HG02840 (cell line): ENCODE results near the gene NR3C1.

Experiments used
- ATAC-seq: cut with Tn5 transposase; IDR thresholded peaks from one replicate; pipeline ENCODE4 v1.9.1; 2021; ENCODE audit warnings: mild to moderate bottlenecking, moderate library complexity, moderate number of reproducible peaks; ENCODE audit not compliant: unreplicated experiment, low FRiP score

Gene NR3C1

DNA sequence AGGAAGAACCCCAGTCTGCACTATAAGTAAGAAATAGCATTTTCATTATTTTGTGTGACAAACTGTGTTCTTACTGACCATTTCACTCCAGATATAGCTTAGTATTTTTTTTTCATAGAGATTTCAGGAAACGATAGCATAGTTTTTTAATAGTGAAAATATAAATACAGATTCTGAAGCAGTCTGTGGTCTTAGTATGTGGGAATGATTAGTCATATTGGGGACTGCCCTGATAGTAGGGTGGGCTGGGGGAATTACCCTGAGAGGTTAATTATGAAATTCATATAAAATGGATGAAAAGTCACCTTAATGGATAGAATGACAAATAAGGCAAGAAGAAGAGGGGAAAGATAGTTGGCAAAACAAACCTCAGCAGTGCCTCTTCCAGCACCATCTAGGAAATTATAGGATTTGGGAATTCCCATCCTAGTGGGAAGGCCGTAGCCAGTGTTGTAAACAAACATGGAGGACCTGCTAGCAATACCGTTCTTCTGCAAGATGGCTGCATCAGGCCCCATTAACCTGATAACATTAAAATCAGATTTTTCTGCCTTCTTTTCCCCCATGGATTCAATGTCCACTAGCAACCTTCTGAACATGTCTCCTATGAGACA lies 23.7 kb upstream of the NR3C1 start:
- ATAC-seq = peak; percentile 32

DNA sequence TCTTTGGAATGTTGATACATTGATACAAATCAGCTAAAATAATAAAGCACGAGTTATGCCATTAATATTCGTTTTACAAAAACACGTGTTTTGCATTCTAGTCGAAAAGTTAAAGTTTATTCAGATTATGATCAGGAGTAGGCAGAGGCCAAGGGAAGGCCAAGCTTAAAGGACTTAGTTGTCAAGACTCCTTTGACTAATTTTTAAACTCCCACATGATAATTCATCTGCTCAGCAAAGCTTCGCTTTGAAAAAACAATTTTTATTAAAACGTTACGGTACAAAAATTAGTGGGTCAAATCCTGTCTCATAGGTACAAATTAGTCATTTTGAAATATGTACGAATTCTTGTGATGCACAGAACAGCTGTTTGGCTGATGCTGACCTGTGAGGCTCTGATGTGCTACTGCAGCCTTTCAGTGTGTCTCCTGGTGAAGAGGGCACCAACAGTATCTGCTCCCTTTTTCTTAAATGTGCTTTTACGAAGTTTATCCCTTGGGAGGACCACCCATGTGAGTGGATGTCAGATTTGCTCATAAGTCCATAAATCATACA lies 23.0 kb upstream of the NR3C1 start:
- ATAC-seq = peak; percentile 68

DNA sequence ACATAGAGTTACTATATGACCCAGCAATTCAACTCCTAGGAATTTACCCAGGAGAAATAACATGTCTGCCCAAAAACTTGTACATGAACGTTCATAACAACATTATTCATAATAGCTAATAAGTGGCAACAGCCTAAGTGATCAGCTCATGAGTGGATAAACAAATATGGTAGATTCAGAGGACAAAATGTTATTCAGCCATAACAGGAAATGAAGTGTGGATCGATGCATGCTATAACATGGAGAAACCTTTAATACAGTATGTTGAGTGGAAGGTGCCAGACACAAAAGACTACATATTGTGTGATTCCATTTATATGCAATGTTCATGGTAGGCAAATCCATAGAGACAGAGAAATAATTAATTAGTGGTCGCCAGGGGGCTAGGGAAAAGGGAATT lies 22.3 kb upstream of the NR3C1 start:
- no peak for ATAC-seq

DNA sequence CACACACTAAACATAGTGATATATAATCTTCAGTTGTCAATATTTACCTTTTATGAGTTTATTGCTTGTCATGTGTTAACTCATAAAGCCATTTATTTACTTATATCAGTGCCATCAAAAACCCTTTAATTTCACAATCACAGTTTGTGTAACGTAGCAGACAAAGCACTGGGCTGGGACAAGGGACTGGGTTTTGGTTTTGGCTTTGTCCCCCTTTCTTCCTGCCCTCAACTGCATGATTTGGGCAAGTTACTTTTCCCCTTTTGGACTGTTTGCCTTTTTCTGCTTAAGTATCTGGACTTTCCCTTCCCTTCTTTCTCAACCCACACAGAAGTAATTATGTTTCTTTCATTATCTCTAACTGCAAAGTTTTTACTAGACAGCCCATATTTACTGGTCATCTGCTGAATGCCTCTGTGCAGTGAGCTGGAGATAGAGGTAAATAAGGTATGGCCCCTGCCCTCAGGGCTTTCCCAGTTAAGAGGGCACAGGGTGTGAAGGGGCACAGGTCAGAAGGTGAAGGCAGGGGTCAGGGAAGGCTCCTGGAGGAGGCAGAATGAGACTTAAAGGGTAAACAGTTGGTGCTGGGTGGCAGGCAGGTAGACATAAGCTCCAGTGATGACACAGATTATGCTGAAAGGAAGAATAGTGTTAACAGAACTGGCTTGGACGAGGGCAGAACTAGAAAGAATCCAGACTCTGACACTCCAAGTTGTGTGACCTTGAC lies 14.8 kb upstream of the NR3C1 start:
- ATAC-seq = no peak

DNA sequence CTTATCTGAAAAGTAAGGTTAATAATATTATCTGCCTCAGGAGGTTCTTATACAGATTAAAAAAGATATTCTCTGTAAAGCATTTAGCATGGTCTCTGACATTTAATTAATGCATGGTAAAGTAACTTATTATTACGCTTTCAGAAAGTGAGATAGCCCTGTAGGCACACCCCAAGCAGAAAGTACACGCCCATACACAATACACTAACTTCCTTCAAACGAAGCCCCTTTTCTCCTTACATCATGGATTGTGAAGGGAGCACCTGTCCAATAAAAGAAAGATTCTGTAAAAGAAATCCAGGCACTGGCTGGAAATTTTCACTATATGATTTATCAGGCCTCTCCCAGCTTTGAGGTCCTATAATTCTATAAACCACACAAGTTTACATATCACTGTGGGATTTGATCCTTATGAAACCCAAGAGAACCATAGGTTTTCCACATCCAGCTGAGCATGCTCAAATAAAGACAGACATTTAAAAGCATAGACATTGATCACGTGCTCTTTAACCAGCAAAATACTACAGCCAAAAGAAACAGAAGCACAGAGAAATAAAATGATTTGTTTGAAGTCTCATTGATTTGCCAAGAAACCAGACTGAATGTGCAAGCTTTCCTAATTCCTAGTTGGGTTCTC lies 14.1 kb upstream of the NR3C1 start:
- ATAC-seq = no peak

DNA sequence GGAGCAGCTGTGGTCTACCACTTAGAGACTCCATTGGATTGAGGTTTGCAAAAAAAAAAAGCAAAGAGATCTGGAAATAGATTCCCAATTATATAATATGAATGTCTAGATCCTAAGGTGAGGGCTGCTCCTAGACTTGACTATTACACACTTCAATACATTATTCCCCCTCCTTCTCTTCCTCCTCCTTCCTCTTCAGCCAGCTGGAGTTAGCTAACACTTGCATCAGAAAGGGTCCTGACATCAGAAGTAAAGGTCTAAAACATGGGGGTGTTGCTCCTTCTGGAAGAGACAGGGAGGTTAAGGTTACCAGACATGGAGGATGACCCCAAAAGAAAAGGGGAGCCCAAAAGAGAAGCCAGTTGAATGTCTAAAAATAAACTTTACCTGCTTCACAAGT lies 12.9 kb upstream of the NR3C1 start:
- no peak for ATAC-seq

DNA sequence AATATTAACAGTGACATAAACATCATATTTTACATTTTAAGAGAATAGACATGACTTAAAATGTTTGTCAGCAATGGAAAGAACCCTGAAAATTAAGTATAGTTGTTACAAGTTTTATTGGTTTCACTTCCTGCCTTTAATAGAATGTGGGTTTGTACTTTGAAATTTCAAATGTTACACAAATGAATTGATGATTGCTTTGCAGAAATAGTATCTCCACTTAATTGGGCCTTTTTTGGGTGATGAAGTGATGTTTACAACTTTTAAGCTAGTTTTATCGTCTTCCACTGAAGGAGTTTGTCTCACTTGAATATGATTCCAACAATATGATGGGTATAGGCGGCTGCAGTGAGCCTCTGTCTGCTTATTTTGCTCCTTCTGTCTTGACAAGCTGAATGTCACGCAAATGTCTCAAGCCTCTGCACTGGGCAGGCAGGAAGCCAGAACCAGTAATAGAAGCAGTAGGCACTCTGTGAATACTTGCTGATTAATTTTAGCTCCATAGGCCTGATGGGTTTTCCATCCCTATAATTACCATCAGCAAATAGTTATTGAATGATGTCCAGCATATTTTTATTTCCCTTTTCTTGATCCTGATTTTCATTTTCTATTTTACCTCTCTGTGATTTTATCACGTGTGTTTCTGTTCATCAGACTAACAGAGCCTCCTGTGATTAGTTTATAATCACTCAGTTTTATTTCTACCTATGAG lies 10.6 kb upstream of the NR3C1 start:
- peak; percentile 76 for ATAC-seq

DNA sequence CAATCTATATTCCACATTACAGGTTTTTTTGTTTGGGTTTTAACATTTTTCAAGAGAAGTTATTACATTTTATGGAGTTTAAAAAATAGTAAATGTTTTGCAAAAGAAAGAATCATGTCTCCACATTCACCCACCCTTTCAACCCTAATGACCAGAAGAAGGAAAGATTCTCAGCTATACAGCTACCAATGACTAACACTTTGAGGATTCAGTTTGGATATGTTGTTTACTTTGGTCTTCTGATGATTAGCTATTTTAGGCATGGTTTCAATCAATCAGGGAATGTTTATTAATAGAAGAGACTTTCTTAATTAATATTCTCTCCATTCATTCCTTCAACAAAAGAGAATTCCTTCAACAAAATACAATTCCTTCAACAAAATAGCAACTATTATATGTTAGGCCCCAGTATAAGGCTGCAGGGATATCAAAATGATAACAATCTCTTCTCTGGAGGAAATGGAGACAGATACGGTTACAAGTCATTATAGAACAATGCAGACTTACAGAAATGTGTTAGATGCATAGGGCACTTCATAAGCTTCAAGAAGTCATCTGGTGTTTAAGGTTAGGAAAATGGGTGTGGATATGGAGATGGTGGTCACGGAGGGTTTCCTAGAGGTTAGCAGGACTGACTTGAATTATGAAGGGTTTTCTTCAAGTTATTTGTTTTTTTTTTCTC lies 9.3 kb upstream of the NR3C1 start:
- ATAC-seq = no peak

DNA sequence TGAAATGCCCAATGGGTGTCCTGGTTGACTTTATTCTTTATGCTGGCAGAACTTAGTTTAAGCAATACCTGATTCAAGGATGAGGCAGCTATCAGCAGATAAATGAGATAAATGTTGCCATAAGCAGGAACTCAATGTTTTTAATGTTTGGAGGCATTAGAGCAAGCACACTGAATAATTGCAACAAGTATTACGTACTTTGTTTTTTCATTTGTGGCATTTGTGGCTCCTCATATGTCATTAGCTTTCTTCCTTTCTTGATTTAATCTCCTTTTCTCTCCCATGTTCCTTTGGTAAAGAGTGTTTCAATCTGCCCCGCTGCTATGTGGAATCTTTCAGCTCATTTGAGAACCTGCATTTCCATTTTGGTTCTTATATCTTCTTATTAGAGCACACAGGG lies 6.4 kb upstream of the NR3C1 start:
- ATAC-seq = no peak

DNA sequence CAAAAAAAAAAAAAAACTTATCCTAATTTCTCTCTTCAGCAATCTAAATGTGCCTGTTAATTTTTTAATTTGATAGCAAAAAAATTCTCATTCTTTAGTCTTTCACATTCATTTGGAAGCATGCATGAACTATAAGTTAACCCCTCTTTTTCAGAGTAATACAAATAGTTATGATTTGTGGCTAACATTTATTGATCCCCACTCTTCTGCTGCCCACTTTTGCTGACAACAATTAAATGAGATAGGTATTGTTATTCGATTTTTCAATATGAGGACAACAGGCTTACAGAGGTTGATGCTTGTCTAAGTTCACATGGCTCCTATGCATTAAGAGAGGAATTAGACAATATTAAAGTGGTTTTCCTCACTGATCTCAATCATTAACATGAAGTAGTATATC lies 2.9 kb upstream of the NR3C1 start:
- no peak for ATAC-seq

DNA sequence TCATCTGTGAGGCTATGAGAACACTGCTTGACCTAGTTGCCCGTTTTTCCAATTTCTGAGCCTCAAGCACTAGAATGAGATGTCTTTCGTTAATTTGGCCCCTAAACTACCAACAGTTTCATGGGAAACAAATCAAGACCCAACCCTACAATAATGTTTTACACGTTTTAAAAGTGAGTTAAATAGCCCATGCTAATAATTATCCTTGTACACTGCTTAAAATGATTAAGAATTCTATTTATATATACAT lies 2.3 kb upstream of the NR3C1 start:
- no peak for ATAC-seq

DNA sequence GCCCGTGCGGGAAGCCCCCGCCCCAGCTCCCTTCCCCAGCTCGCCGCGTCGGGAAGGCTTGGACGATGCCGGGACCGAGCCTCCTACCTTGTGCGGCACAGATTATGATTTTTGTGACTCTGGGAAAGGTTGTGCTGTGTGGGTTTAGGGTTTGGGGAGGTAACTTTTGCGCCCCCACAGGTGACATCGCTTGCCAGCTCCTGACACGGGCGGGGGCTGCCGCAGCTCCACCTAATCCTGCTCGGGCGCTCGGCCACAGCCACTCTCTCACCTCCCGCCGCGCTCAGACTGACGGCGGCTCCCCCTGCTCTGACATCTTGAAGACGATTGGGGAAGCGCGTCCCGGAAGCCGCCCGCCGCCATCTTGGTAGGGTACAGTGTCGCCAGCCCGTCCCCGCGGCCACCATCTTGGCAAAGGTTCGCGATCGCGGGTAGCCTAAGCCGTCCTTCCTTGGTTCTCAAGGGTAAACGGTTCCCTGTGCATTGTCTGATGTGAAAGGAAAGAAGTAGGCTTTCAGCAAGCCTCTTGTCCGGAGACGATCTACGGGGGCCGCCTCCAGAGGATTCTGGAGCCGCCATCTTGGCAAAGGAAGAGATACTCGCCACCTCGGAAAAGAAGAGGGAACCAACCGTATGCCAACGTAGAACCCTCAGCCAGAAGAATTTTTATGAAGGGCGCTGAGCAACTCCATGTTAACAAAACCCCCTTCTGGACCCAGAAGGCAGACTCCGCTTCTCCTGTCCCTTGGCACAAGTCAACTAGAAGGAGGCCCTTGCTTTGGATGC lies 1.8 kb upstream of the NR3C1 start:
- ATAC-seq = peak; percentile 24

DNA sequence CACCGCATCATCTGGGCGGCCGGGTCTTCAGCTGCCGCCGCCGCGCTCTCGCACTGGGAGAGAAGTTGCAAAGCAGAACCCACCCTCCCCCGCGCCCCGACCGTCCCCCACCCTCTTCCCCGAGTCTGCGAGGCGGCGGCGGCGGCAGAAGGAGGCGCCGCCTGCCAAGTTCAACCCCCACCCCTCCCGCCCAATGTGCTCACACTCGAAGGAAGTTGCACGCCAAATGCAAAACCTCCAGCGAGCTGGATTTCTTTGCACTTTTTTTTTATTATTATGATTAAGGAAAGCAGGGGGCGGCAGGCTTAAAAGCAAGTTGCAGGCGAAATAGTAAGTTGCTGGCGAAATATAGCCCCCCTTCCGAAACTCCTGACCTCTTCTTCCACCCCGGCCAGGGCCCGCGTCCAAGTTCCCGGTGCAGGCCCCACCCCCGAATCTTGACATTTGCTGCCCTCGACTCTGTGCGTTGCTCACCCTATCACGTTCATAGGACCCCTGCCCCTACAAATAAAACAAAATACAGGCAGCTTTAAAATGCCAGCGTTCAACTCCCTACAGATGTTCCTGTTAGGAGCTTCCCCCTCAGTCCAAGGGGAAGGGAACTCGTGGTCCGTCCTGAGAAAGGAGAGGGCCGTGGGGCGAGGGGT lies 1.1 kb upstream of the NR3C1 start:
- peak; percentile 20 for ATAC-seq

DNA sequence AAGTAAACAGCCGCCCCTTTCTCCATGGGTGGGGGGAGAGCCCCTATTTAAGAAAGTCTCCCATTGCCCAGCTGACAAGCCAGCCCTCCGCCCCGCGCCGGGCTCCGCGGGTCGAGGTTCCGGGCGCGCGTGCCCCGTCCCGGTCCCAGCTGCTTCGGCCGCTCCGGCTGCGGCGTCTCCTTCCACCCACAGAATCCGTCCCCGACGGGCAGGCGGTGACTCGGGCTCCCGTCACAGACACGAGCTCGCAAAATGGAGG lies 223 bp downstream of the NR3C1 start:
- ATAC-seq = peak; percentile 20

DNA sequence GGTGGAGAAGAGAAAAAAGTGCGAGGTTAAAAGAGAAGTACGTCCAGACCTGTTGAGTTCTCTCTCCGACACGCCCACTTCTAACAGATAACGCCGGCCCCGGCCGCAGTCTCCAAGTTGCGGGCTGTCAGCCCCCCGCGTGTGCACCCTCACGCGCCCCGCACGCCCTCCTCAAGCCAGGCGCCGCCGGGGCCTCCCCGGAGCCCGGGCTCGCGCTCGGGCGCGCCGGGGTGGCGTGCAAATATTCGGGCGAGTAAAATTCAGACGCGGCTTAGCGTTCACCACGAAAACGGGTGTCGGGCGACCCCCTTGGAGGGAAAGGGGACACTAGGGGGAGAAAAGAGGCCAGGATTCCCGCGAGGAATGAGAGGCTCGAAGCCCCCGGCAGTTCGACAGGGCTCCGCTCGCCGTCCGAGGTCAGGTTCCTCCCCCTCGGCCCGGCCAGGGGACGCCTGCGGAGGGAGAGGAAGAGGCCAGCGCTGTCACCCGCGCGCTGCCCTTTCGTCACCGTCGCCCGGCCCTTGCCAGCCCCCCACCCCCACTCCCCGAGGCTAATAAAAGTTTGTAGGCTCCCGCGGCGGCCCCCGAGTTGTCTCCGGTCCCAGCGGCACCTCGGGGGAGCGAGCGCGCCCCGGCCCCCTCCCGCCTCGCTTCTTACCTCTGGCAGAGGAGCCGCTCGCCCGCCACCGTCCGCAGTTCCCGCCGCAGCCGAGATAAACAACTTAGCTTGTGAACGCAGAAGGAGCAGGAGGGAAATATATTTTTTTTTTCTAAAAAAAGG lies 743 bp downstream of the NR3C1 start:
- ATAC-seq = no peak

DNA sequence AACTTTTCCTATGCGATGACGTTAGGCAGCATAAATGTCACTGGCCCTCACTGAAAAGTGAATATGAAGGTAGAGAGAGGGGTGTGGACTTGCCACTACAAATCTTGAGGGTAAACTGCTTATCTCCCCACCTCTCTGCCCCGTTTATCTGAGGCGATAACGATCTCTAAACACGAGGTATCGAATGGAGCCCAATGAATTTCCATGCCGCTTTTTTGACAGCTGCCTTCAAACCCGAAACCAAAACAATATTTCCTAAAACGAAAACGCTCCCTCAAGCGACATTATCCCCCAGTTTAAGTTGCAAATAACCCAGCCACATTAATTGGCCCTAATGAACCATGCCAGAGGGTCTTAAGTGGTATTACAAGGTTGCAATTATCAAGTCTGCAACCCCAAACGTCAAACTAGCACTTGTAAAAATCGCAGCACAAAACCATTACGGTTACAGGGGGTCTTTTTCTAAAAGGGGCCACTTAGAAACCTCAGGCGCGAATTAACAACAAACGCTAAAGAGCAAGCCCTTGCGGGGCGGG lies 1.4 kb downstream of the NR3C1 start:
- ATAC-seq = no peak

DNA sequence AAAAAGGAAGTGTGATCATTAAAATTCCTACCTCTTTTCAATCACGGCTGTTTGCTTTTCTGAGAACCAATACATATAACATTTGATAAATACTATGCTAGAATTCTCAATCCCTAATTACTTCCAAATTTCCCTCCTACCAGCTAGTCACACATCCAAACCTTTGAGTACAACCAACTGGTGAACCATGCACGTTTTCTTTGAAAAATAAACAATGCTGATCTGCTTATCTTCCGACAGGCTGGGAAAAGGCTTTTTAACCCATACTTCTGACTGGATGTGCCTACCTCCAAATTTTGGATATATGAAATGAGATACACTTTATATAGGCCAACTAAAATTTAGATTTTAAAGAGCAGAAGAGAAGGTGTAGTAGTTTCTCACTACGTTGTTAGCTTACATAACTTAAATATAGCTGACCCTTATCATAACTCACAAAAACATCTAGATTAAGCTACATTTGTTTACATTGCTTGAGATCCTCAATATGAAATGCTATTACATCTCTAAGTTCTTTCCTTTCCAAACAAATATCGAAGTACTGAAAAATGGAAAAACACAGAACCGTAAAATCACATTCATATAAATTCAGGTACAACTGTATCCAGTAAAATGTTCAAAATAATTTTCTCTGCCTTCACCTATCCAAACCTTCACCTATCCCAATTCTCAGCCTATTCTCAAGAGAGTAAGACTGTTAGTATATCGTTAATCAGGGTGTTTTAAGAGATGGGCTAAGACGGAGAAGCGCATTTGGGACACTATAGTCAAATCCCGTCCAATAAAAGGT lies 2.1 kb downstream of the NR3C1 start:
- ATAC-seq = no peak
